Activated CD8-positive, alpha-beta memory T cell treated with anti-CD3 and anti-CD28 coated beads, Interleukin-2, amount 50 U/mL, for 24 hours (primary cell): Measurements from ENCODE around the gene PLAC1.

Experiments
- DNase-seq: peaks from one replicate; pipeline ENCODE4 v3.0.0-alpha.2; 2020; ENCODE audit errors: extremely low read depth

Gene PLAC1

GRCh38 chrX:134658002-134658759 lies at the start of gene PLAC1:
TSS of gene PLAC1 (minus strand) at chrX:134658471. CDS start at chrX:134566682, 91,789 bp downstream.
- no peak for DNase-seq

- no peak for DNase-seq
Observed at GRCh38 chrX:134706138-134706537, 47.9 kb upstream of the PLAC1 start.

- DNase-seq = no peak
Observed at GRCh38 chrX:134695999-134696398, 37.7 kb upstream of the PLAC1 start.

GRCh38 chrX:134694333-134695322 lies 36.4 kb upstream of the PLAC1 start:
- DNase-seq = no peak

GRCh38 chrX:134693644-134694043 lies 35.4 kb upstream of the PLAC1 start:
- DNase-seq = no peak

- no peak for DNase-seq
Observed at GRCh38 chrX:134692990-134693389, 34.7 kb upstream of the PLAC1 start.

- no peak for DNase-seq
Observed at GRCh38 chrX:134692233-134692632, 34.0 kb upstream of the PLAC1 start.

GRCh38 chrX:134691453-134691852 lies 33.2 kb upstream of the PLAC1 start:
- no peak for DNase-seq

GRCh38 chrX:134688839-134689238 lies 30.6 kb upstream of the PLAC1 start:
- DNase-seq = no peak

GRCh38 chrX:134688031-134688823 lies 30.0 kb upstream of the PLAC1 start:
- no peak for DNase-seq

- DNase-seq = no peak
Observed at GRCh38 chrX:134685668-134686067, 27.4 kb upstream of the PLAC1 start.

- DNase-seq = no peak
Observed at GRCh38 chrX:134684956-134685355, 26.7 kb upstream of the PLAC1 start.

GRCh38 chrX:134683351-134684005 lies 25.2 kb upstream of the PLAC1 start:
- DNase-seq = no peak

GRCh38 chrX:134682081-134682480 lies 23.8 kb upstream of the PLAC1 start:
- DNase-seq = no peak

GRCh38 chrX:134679644-134680043 lies 21.4 kb upstream of the PLAC1 start:
- no peak for DNase-seq

GRCh38 chrX:134679221-134679620 lies 20.9 kb upstream of the PLAC1 start:
- no peak for DNase-seq

GRCh38 chrX:134677332-134677731 lies 19.1 kb upstream of the PLAC1 start:
- DNase-seq = no peak

- no peak for DNase-seq
Observed at GRCh38 chrX:134676436-134676835, 18.2 kb upstream of the PLAC1 start.

GRCh38 chrX:134673123-134673522 lies 14.9 kb upstream of the PLAC1 start:
- DNase-seq = no peak

- no peak for DNase-seq
Observed at GRCh38 chrX:134672101-134672500, 13.8 kb upstream of the PLAC1 start.

- DNase-seq = no peak
Observed at GRCh38 chrX:134671294-134671693, 13.0 kb upstream of the PLAC1 start.
